Heart right ventricle (tissue), 16 donors: ENCODE measurements around the gene TERF2IP. TPM values are rescaled to one million over a fixed set of nuclear protein-coding genes. Genes with fewer than 3 reads are reported as not detected.

Experiments used
- ATAC-seq, 8 donors: fragments of 200-7000 bp; cut with Tn5 transposase; one replicate each; pipeline ENCODE4 v1.9.1; 2020; ENCODE audit warnings: mild to moderate bottlenecking in 8 of 8, moderate library complexity in 8 of 8, moderate number of reproducible peaks in 1 of 8
- DNase-seq, 2 donors: peaks; one replicate each; pipeline ENCODE4 v3.0.0-alpha.2; 2020
- H3K27ac ChIP-seq, 10 donors: fragments of 200-600 bp; sonication (generic) in 2 of 10; one replicate each; pipeline versions ENCODE4 v1.5.0 to v1.8.0; 2020 to 2022; ENCODE audit warnings: mild to moderate bottlenecking in 3 of 10
- H3K27me3 ChIP-seq, 7 donors: fragments of 200-600 bp; one replicate each; pipeline ENCODE4 v1.8.0; 2021 to 2022; ENCODE audit warnings: mild to moderate bottlenecking in 2 of 7
- H3K36me3 ChIP-seq, 9 donors: fragments of 200-600 bp; sonication (generic) in 1 of 9; one replicate each; pipeline versions ENCODE4 v1.5.0 to v1.8.0; 2020 to 2022; ENCODE audit warnings: mild to moderate bottlenecking in 2 of 9
- H3K4me1 ChIP-seq, 9 donors: fragments of 200-600 bp; sonication (generic) in 1 of 9; one replicate each; pipeline versions ENCODE4 v1.5.0 to v1.8.0; 2020 to 2022; ENCODE audit warnings: mild to moderate bottlenecking in 4 of 9
- H3K4me3 ChIP-seq, 10 donors: fragments of 200-600 bp; sonication (generic) in 2 of 10; one replicate each; pipeline versions ENCODE4 v1.5.0 to v1.8.0; 2020 to 2022; ENCODE audit warnings: mild to moderate bottlenecking in 7 of 10, moderate library complexity in 2 of 10
- H3K9me3 ChIP-seq, 11 donors: fragments of 200-600 bp in 10 of 11; sonication (generic) in 2 of 11; one replicate each; pipeline versions ENCODE4 v1.5.0 to v1.8.0; 2013 to 2022; ENCODE audit warnings: mild to moderate bottlenecking in 2 of 11, control low read depth in 1 of 11, moderate library complexity in 1 of 11
- CTCF ChIP-seq, 9 donors: fragments of 200-600 bp; sonication (generic) in 2 of 9; IDR thresholded peaks; one replicate each; pipeline versions ENCODE4 v1.5.0 to v1.8.0; 2021 to 2022; ENCODE audit warnings: antibody characterized with exemption in 9 of 9, mild to moderate bottlenecking in 5 of 9, moderate library complexity in 1 of 9
- WGBS, 2 donors: extraction: QIAGEN DNeasy Blood & Tissue Kit; methylation state at CpG; one replicate each; pipeline ENCODE4 v1.1.7; 2013; ENCODE audit warnings: inconsistent platforms in 1 of 2; 5-methylcytosine and 5-hydroxymethylcytosine counted together
- intact Hi-C, 10 donors: fragments of 100-400 bp; cut with DNase I; formaldehyde crosslinking; loops; one replicate each; pipeline versions ENCODE4 v1.11.1 to v1.14.2; 2022
- polyA plus RNA-seq, 2 donors: library from polyadenylated mRNA; stranded (reverse); fragments of 200-250 nt; gene quantifications; one replicate each; pipeline ENCODE4 v1.2.3, GENCODE V29; 2013
- total RNA-seq, 10 donors: library from RNA; stranded (reverse); fragmentation: NEBNext Ultra II Directional in 3 of 10; extraction: Animal tissue kit (Norgen Biotek cat#: 25700) in 3 of 10; gene quantifications; one replicate each; pipeline versions ENCODE4 v1.2.1 to v1.2.4, GENCODE V29; 2021 to 2023
- donor health status: Arrhythmogenic right ventricular cardiomyopathy.
- donor health status: ischemic (EF 13 %, LVEDD 7.1; RV severe dilation, severe dysfunction).
- donor health status: healthy with polysubstance abuse.
- donor health status: DM: no; HTN: yes; CAD: no.
- donor health status: DM: no; HTN: no; CAD: no.
- donor health status: ischemic (EF 25% LVEDD 6.9; RV normal size, moderate dysfunction).
- donor health status: ischemic (EF 25% LVEDD 5.7; RV mildly dilated, moderate dysfunction).
- donor health status: healthy.
- donor health status: DM: yes; HTN: yes; CAD: no.
- donor health status: Ischemic cardiomyopathy.
- donor health status: ischemic (EF 35%, LVEDD 5.7; RV mildly dilated, moderate dysfunction).
- donor health status: nonischemic (EF 11% LVEDD 7.7; RV severe dilation, severe dysfunction).
- donor health status: DM: yes; HTN: yes; CAD: no.
- donor health status: PGD.
- donor health status: ischemic (EF 29% LVEDD 5.4; RV normal size, mild dysfunction).
- donor health status: nonischemic (EF 23%, LVEDD 6.1; RV moderate dilation, normal function).

TERF2IP gene
- total and polyA plus RNA-seq, 12 donors: 43.3 to 79.3 (median 64.5) TPM

DNA sequence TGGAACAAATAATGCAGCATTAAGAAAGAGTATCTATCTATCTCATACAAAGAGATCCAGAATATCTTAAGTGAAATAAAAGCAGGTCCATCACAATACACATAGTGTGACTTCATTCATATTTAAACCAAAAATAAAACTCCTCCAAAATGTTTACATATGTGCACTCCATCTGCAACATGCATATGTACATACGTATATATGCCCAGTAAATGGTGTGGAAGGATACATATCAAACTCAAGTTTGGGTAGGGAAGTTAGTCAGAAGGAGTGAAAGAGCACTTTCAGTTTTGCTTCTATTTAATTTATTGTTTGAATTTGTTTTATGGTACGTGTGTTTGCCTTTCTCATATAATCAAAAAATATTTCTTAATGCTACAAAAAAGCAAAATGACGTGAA, 12.5 kb upstream of the TERF2IP start:
- no peak overlapping the region for H3K4me3 ChIP-seq
- TF ChIP-seq CTCF (IDR thresholded peaks at IDR 0.05): no peak
- H3K36me3 ChIP-seq: peaks cover 8 to 100% (median 84%) of the 10 kb centered on the region in 9 donors
- intact Hi-C loops: no loop called here
- DNase-seq (no peak), ATAC-seq (no peak)
- no peaks in the 10 kb centered on the region for H3K9me3 ChIP-seq
- 91 to 92% methylated on average over 3 of the region's 3 CpGs for WGBS, 2 donors
- H3K4me1 ChIP-seq: no peaks in the 10 kb centered on the region
- H3K27ac ChIP-seq: no peak overlapping the region
- H3K27me3 ChIP-seq: no peaks in the 10 kb centered on the region

DNA sequence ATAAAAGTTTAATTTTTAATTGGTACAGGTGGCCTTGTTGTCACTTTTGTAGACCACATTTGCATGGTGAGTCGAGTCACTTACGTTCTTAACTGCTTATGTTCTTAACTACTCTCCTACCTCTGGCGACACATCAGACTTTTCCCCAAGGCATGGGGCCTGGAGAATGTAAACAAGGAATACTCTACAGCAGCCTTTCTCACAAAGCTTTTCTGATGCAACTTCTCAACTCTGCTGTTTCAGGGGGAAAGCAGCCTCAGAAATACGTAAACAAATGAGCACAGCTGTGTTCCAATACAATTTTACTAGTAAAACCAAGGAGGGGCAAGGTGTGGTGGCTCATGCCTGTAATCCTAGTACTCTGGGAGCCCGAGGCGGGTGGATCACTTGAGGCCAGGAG, 7.0 kb upstream of the TERF2IP start:
- ATAC-seq: no peak
- Histone ChIP-seq H3K36me3 (peaks cover 0 to 100% (median 47%) of the 10 kb centered on the region in 9 donors), H3K27me3 (no peaks in the 10 kb centered on the region), H3K4me1 (peaks cover 0 to 21% (median 16%) of the 10 kb centered on the region in 9 donors), H3K27ac (no peak overlapping the region), H3K4me3 (no peak overlapping the region), H3K9me3 (no peaks in the 10 kb centered on the region)
- intact Hi-C loops: loop anchor here in 2 of 10 donors (10.0 kb wide), 2 partner anchors 114 to 124 kb away; no protein-coding TSS in a partner anchor
- no peak for DNase-seq
- no peak for TF ChIP-seq CTCF (IDR thresholded peaks at IDR 0.05)
- 93% methylated on average over 6 of the region's 6 CpGs for WGBS, 2 donors

DNA sequence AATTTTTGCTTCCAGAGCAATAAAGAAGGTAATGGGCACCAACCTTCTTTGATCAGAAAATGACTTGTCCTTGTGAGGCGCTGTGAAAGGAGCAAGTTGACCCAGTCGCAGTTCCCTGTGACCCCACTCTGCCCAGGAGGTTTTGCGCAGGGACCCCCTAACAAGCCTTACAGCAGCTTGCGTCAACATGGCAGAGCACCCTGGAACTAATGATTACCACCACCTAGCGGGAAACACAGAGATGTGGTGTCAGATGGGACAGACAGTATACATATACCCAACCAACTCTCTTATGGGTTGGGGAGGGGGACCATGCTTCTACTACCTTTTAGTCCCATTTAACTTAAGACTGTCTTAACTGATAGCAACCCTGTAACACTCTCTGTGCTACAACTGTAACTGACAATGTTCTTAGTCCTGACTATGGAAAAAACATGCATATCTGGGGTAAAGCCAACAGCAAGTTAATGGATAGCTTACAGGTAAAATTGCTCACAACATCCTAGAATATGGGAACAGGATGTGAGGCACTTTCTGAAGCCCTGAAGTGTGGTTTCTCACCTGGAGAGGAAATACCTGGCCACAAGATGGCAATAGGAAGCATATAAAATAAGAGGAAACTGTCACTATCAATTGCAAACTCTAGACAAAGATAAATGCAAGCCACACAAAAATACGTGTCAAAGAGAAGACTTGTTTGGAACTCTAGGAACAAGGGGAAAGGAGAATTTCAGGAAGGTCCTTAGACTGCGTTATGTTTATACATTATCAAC, 3.1 kb upstream of the TERF2IP start:
- peaks cover 0 to 67% (median 20%) of the 10 kb centered on the region in 9 donors for H3K36me3 ChIP-seq
- no peak for DNase-seq
- whole genome bisulfite sequencing, 2 donors: 87 to 90% methylated on average over 7 of the region's 7 CpGs
- H3K27ac ChIP-seq: peak overlapping the region in 2 of 10 donors; percentile 9 to 49
- intact Hi-C loops: loop anchor here in 3 of 10 donors (5.0 to 10.0 kb wide), 3 partner anchors 87 to 120 kb away; partner anchors contain the start of gene TMEM231 (in 1 of the 3)
- TF ChIP-seq CTCF (IDR thresholded peaks at IDR 0.05): no peak
- ATAC-seq: no peak
- H3K9me3 ChIP-seq: no peaks in the 10 kb centered on the region
- no peaks in the 10 kb centered on the region for H3K27me3 ChIP-seq
- H3K4me1 ChIP-seq: peaks cover 0 to 36% (median 30%) of the 10 kb centered on the region in 9 donors
- no peak overlapping the region for H3K4me3 ChIP-seq

- 0% methylated on average over 18 of the region's 18 CpGs for whole genome bisulfite sequencing, 2 donors
- Histone ChIP-seq H3K27me3 (no peaks in the 10 kb centered on the region), H3K4me3 (peak overlapping the region; percentile 62 to 100 (median 96)), H3K36me3 (peaks cover 0 to 40% (median 3%) of the 10 kb centered on the region in 9 donors), H3K9me3 (no peaks in the 10 kb centered on the region), H3K4me1 (peaks cover 0 to 62% (median 55%) of the 10 kb centered on the region in 9 donors), H3K27ac (peak overlapping the region; percentile 90 to 99 (median 98))
- DNase-seq (no peak), ATAC-seq (peak; percentile 5 to 56 (median 30))
- intact Hi-C loops: loop anchor here in 3 of 10 donors (2.0 to 10.0 kb wide), 4 partner anchors 24 to 118 kb away; partner anchors contain the start of genes ADAT1 (in 1 of the 3) and TMEM231 (in 1 of the 3)
- no peak for TF ChIP-seq CTCF (IDR thresholded peaks at IDR 0.05)
These were observed 471 bp upstream of the TERF2IP start for GRCh38 chr16:75647112-75647491.
